HCT116 (cell line): Measurements from ENCODE around the gene SZT2. TPM values are rescaled to one million over a fixed set of nuclear protein-coding genes. Genes with fewer than 3 reads are reported as not detected.

Experiments
- ATAC-seq: fragments of 200-7000 bp; cut with Tn5 transposase; 2 replicates; pipeline ENCODE4 v1.9.1; 2020; ENCODE audit warnings: mild to moderate bottlenecking, moderate library complexity
- BruUV-seq: library from RNA; stranded (reverse); fragments of 400-500 nt; replicated peaks from 2 replicates; lab custom pipeline; 2021; lab: Mats Ljungman, UMichigan
- CTCF ChIA-PET: fragments of 300-600 bp; sonication (Branson Sonifier 250); formaldehyde crosslinking; loops from one replicate; lab custom pipeline; 2021; ENCODE audit warnings: antibody characterized with exemption; lab: Charles Lee
- POLR2A ChIA-PET: fragments of 300-600, 350-600 bp; sonication (Branson Sonifier 250); formaldehyde crosslinking; loops from one replicate; lab custom pipeline; 2021; ENCODE audit warnings: antibody characterized with exemption; lab: Charles Lee
- RAD21 ChIA-PET, 2 experiments: fragments of 300-600 bp; sonication (Branson Sonifier 250); formaldehyde crosslinking; loops; one replicate each; lab custom pipeline; 2023; ENCODE audit warnings: low total read pairs in 2 of 2; ENCODE audit not compliant: uncharacterized antibody in 2 of 2, unreplicated experiment in 2 of 2, low non-redundant PET in 1 of 2; lab: Charles Lee
- DNase-seq: peaks from one replicate; pipeline ENCODE4 v3.0.0-alpha.2; 2010; ENCODE audit warnings: low read depth, low spot score
- H2AFZ ChIP-seq: fragments of 200-600 bp; shearing (Covaris generic), sonication (generic); 2 replicates; pipeline ENCODE4 v1.6.1; 2017; ENCODE audit warnings: low read depth, mixed run types, mixed read lengths, antibody characterized with exemption, low read length; ENCODE audit not compliant: poor library complexity, severe bottlenecking
- H3K27ac ChIP-seq: 2 replicates; pipeline ENCODE4 v1.5.1; 2012; ENCODE audit warnings: low read depth, low read length
- H3K27me3 ChIP-seq: fragments of 200-600 bp; sonication (generic); 2 replicates; pipeline ENCODE4 v1.6.1; 2016; ENCODE audit warnings: mixed run types, low read length, mixed read lengths; ENCODE audit not compliant: insufficient read depth
- H3K36me3 ChIP-seq, 2 experiments: fragments of 200-500 bp in 1 of 2; fragments of 200-600 bp in 1 of 2; sonication (Bioruptor generic) in 1 of 2; sonication (generic) in 1 of 2; 2 replicates each; pipeline versions ENCODE4 v1.5.1 to v1.6.1; 2014 to 2016; ENCODE audit warnings: low read length in 2 of 2, inconsistent platforms in 1 of 2, mixed read lengths in 1 of 2, mixed run types in 1 of 2; ENCODE audit not compliant: insufficient read depth in 2 of 2, control insufficient read depth in 1 of 2
- H3K4me1 ChIP-seq, 2 experiments: fragments of 200-600 bp in 1 of 2; sonication (generic) in 1 of 2; 2 replicates each; pipeline versions ENCODE4 v1.5.1 to v1.6.1; 2012 to 2017; ENCODE audit warnings: low read length in 2 of 2, inconsistent platforms in 1 of 2, mild to moderate bottlenecking in 1 of 2, mixed read lengths in 1 of 2, mixed run types in 1 of 2, moderate library complexity in 1 of 2; ENCODE audit not compliant: insufficient read depth in 2 of 2, control insufficient read depth in 1 of 2
- H3K4me2 ChIP-seq: fragments of 200-600 bp; sonication (generic); 2 replicates; pipeline ENCODE4 v1.6.1; 2017; ENCODE audit warnings: mixed run types, low read length, mixed read lengths
- H3K4me3 ChIP-seq, 2 experiments: fragments of 200-600 bp in 1 of 2; sonication (generic) in 1 of 2; replicated peaks in 1 of 2; 2 replicates each; pipeline ENCODE4 v1.5.1; 2011 to 2016; ENCODE audit warnings: low read length in 2 of 2, control low read depth in 1 of 2, low read depth in 1 of 2, mild to moderate bottlenecking in 1 of 2, mixed read lengths in 1 of 2, mixed run types in 1 of 2
- H3K79me2 ChIP-seq: fragments of 200-600 bp; sonication (generic); 2 replicates; pipeline ENCODE4 v1.6.1; 2017; ENCODE audit warnings: mild to moderate bottlenecking, mixed run types, low read length, moderate library complexity, mixed read lengths; ENCODE audit not compliant: insufficient read depth
- H3K9ac ChIP-seq: fragments of 200-600 bp; sonication (generic); 2 replicates; pipeline ENCODE4 v1.6.1; 2016; ENCODE audit warnings: low read length, mixed read lengths
- H3K9me2 ChIP-seq: fragments of 200-600 bp; sonication (generic), shearing (Covaris generic); 2 replicates; pipeline ENCODE4 v1.6.1; 2017; ENCODE audit warnings: mixed run types, mild to moderate bottlenecking, moderate library complexity; ENCODE audit not compliant: insufficient read depth
- H3K9me3 ChIP-seq, 2 experiments: fragments of 200-500 bp in 1 of 2; fragments of 200-600 bp in 1 of 2; sonication (Bioruptor generic) in 1 of 2; sonication (generic) in 1 of 2; 2 replicates each; pipeline ENCODE4 v1.6.1; 2014 to 2017; ENCODE audit warnings: low read length in 2 of 2, mixed read lengths in 2 of 2, inconsistent platforms in 1 of 2, low read depth in 1 of 2, mild to moderate bottlenecking in 1 of 2, mixed run types in 1 of 2, moderate library complexity in 1 of 2; ENCODE audit not compliant: control insufficient read depth in 1 of 2, insufficient read depth in 1 of 2
- H4K20me1 ChIP-seq: fragments of 200-600 bp; sonication (generic), shearing (Covaris generic); 2 replicates; pipeline ENCODE4 v1.6.1; 2017; ENCODE audit warnings: mixed run types, mild to moderate bottlenecking, moderate library complexity; ENCODE audit not compliant: insufficient read depth
- ATF3 ChIP-seq: IDR thresholded peaks from 2 replicates; pipeline ENCODE4 v1.6.1; 2012
- CBX3 ChIP-seq: IDR thresholded peaks from 2 replicates; pipeline ENCODE4 v1.6.1; 2012; ENCODE audit warnings: low read depth
- CEBPB ChIP-seq: IDR thresholded peaks from 2 replicates; pipeline ENCODE4 v1.6.1; 2012; ENCODE audit warnings: low read depth
- EGR1 ChIP-seq: IDR thresholded peaks from 2 replicates; pipeline ENCODE4 v1.6.1; 2012; ENCODE audit warnings: low read depth
- ELF1 ChIP-seq: IDR thresholded peaks from 2 replicates; pipeline ENCODE4 v1.6.1; 2012; ENCODE audit warnings: low read depth, borderline replicate concordance
- FOSL1 ChIP-seq: IDR thresholded peaks from 2 replicates; pipeline ENCODE4 v1.6.1; 2012; ENCODE audit warnings: low read depth
- JUND ChIP-seq: IDR thresholded peaks from 2 replicates; pipeline ENCODE4 v1.6.1; 2012
- MAX ChIP-seq: IDR thresholded peaks from 2 replicates; pipeline ENCODE4 v1.6.1; 2012
- POLR2A ChIP-seq: IDR thresholded peaks from 2 replicates; pipeline ENCODE4 v1.7.0; 2011; ENCODE audit warnings: borderline replicate concordance; ENCODE audit not compliant: insufficient read depth, insufficient read length; ENCODE audit errors: extremely low read depth
- POLR2AphosphoS5 ChIP-seq: IDR thresholded peaks from 2 replicates; pipeline ENCODE4 v1.6.1; 2011; ENCODE audit warnings: mild to moderate bottlenecking, low read depth, low read length, moderate library complexity
- RAD21 ChIP-seq: IDR thresholded peaks from 2 replicates; pipeline ENCODE4 v1.6.1; 2012; ENCODE audit warnings: low read depth, mild to moderate bottlenecking
- REST ChIP-seq: IDR thresholded peaks from 2 replicates; pipeline ENCODE4 v1.6.1; 2012; ENCODE audit warnings: low read depth
- SIN3A ChIP-seq: IDR thresholded peaks from 2 replicates; pipeline ENCODE4 v1.6.1; 2012; ENCODE audit warnings: low read depth
- SP1 ChIP-seq: IDR thresholded peaks from 2 replicates; pipeline ENCODE4 v1.6.1; 2012; ENCODE audit warnings: low read depth
- YY1 ChIP-seq: IDR thresholded peaks from 2 replicates; pipeline ENCODE4 v1.6.1; 2011; ENCODE audit warnings: low read length, low read depth, moderate library complexity, mild to moderate bottlenecking; ENCODE audit not compliant: insufficient replicate concordance; ENCODE audit errors: extremely low read depth
- intact Hi-C: fragments of 100-400 bp; cut with micrococcal nuclease; formaldehyde crosslinking; loops from 2 replicates; pipeline ENCODE4 v1.10.0; 2022
- total RNA-seq: library from RNA; stranded (reverse); gene quantifications from one replicate; pipeline ENCODE4 v1.2.1, GENCODE V29; 2021; ENCODE audit not compliant: unreplicated experiment

SZT2 gene
- total RNA-seq, 1 experiment from 2014 or later: 43.0 TPM

- no peak for DNase-seq
These were observed 103.1 kb downstream of the SZT2 start for GRCh38 chr1:43492826-43493225.

GRCh38 chr1:43493661-43494450, 104.2 kb downstream of the SZT2 start:
- no peaks in the 10 kb centered on the region for H3K9me2 ChIP-seq
- H4K20me1 ChIP-seq: no peaks in the 10 kb centered on the region
- no peak overlapping the region for H3K4me2 ChIP-seq
- no peak overlapping the region for H2AFZ ChIP-seq
- BruUV-seq: no TSS peak
- no peaks in the 10 kb centered on the region for H3K36me3 ChIP-seq
- no peak overlapping the region for H3K4me3 ChIP-seq
- POLR2A ChIA-PET: no interaction called here
- no peaks in the 10 kb centered on the region for H3K79me2 ChIP-seq
- intact Hi-C loops: no loop called here
- H3K9ac ChIP-seq: no peak overlapping the region
- TF ChIP-seq POLR2AphosphoS5 (no peak), REST (no peak), JUND (no peak), RAD21 (no peak), CBX3 (no peak), ELF1 (no peak)
- TF ChIP-seq, all 23 proteins: peak for 0
- ATAC-seq: no peak
- H3K4me1 ChIP-seq: peaks cover 0 to 4% of the 10 kb centered on the region in 2 experiments; a peak in 1 of 4 replicates
- no peak overlapping the region for H3K27ac ChIP-seq
- DNase-seq: no peak
- H3K27me3 ChIP-seq: no peaks in the 10 kb centered on the region
- CTCF ChIA-PET: no interaction called here
- RAD21 ChIA-PET: no interaction called here
- H3K9me3 ChIP-seq: no peaks in the 10 kb centered on the region; a peak in 1 of 4 replicates

More at GRCh38 chr1:43492826-43493225, 103.1 kb downstream of the SZT2 start:
- Histone ChIP-seq H3K4me1 (peaks cover 0 to 4% of the 10 kb centered on the region in 2 experiments; a peak in 1 of 4 replicates), H2AFZ (no peak overlapping the region), H3K4me3 (no peak overlapping the region), H3K36me3 (no peaks in the 10 kb centered on the region), H3K27me3 (no peaks in the 10 kb centered on the region), H3K79me2 (no peaks in the 10 kb centered on the region), H4K20me1 (no peaks in the 10 kb centered on the region), H3K4me2 (no peak overlapping the region), H3K9me2 (no peaks in the 10 kb centered on the region), H3K27ac (no peak overlapping the region), H3K9ac (no peak overlapping the region), H3K9me3 (peaks cover under 1% of the 10 kb centered on the region in 2 experiments; a peak in 3 of 4 replicates)
- RAD21 ChIA-PET: no interaction called here
- no peak for ATAC-seq
- CTCF ChIA-PET: no interaction called here
- BruUV-seq: no TSS peak
- TF ChIP-seq ELF1 (no peak), FOSL1 (no peak), POLR2AphosphoS5 (no peak), SIN3A (no peak), SP1 (no peak), YY1 (no peak), MAX (no peak), CEBPB (no peak), POLR2A (no peak), EGR1 (no peak), ATF3 (no peak)
- intact Hi-C loops: no loop called here
- POLR2A ChIA-PET: no interaction called here
